ENCODE data around the gene MAN2B2.

DNA sequence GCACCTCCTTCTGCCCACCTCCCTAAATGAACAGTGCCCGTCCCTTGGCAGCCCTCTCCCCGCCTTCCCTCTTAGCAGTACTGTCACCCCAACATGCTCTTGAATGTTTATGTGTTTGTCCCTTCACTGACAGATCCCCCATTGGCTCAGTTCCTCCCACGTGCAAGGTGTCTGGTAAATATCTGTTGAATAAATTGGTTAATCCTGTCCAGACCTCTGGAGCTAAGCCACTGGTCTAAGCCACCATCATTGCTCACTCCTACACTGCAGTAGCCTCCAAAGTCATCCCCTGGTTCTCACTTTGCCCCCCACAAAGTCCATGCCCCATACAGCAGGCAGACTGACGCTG is 26.1 kb upstream of the MAN2B2 start:
- TF ChIP-seq, protein P1, sequence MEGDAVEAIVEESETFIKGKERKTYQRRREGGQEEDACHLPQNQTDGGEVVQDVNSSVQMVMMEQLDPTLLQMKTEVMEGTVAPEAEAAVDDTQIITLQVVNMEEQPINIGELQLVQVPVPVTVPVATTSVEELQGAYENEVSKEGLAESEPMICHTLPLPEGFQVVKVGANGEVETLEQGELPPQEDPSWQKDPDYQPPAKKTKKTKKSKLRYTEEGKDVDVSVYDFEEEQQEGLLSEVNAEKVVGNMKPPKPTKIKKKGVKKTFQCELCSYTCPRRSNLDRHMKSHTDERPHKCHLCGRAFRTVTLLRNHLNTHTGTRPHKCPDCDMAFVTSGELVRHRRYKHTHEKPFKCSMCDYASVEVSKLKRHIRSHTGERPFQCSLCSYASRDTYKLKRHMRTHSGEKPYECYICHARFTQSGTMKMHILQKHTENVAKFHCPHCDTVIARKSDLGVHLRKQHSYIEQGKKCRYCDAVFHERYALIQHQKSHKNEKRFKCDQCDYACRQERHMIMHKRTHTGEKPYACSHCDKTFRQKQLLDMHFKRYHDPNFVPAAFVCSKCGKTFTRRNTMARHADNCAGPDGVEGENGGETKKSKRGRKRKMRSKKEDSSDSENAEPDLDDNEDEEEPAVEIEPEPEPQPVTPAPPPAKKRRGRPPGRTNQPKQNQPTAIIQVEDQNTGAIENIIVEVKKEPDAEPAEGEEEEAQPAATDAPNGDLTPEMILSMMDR (IDR thresholded peaks at IDR 0.05; ENCODE audit: low read length): no peak
- TF ChIP-seq EZH2 (optimal IDR thresholded peaks at IDR 0.05; ENCODE audit: low read depth, low read length): no peak

All from MM.1S (cell line).